Body of pancreas (tissue), 4 donors: ENCODE measurements around the gene GOLGA1.

Experiments used
- POLR2A ChIP-seq, 3 donors: fragments of 450-650 bp; IDR thresholded peaks; one replicate each; pipeline ENCODE4 v1.6.1; 2016; ENCODE audit warnings: antibody characterized with exemption in 3 of 3, mild to moderate bottlenecking in 2 of 3
- TF ChIP-seq, protein P1 (sequence below), 7 experiments: fragments of 450-650 bp in 4 of 7; fragments of 200-600 bp in 3 of 7; sonication (generic) in 3 of 7; IDR thresholded peaks; one replicate each; pipeline ENCODE4 v1.5.1; 2016 to 2019; ENCODE audit warnings: antibody characterized with exemption in 7 of 7

GRCh38 chr9:124980431-124980830 is 39.5 kb upstream of the GOLGA1 start:
- TF ChIP-seq, protein P1, sequence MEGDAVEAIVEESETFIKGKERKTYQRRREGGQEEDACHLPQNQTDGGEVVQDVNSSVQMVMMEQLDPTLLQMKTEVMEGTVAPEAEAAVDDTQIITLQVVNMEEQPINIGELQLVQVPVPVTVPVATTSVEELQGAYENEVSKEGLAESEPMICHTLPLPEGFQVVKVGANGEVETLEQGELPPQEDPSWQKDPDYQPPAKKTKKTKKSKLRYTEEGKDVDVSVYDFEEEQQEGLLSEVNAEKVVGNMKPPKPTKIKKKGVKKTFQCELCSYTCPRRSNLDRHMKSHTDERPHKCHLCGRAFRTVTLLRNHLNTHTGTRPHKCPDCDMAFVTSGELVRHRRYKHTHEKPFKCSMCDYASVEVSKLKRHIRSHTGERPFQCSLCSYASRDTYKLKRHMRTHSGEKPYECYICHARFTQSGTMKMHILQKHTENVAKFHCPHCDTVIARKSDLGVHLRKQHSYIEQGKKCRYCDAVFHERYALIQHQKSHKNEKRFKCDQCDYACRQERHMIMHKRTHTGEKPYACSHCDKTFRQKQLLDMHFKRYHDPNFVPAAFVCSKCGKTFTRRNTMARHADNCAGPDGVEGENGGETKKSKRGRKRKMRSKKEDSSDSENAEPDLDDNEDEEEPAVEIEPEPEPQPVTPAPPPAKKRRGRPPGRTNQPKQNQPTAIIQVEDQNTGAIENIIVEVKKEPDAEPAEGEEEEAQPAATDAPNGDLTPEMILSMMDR (IDR thresholded peaks at IDR 0.05) = no peak
- TF ChIP-seq POLR2A (IDR thresholded peaks at IDR 0.05) = no peak
